GM12801 (cell line): ENCODE data around the gene TTLL7.

Source experiments
- TF ChIP-seq, protein P1 (sequence below): IDR thresholded peaks from one replicate; pipeline ENCODE4 v1.5.1; 2011; ENCODE audit warnings: control low read depth; ENCODE audit not compliant: insufficient read length; ENCODE audit errors: extremely low read depth

Gene TTLL7

GRCh38 chr1:83818916-83819315 is 180.0 kb downstream of the TTLL7 start:
- TF ChIP-seq, protein P1, sequence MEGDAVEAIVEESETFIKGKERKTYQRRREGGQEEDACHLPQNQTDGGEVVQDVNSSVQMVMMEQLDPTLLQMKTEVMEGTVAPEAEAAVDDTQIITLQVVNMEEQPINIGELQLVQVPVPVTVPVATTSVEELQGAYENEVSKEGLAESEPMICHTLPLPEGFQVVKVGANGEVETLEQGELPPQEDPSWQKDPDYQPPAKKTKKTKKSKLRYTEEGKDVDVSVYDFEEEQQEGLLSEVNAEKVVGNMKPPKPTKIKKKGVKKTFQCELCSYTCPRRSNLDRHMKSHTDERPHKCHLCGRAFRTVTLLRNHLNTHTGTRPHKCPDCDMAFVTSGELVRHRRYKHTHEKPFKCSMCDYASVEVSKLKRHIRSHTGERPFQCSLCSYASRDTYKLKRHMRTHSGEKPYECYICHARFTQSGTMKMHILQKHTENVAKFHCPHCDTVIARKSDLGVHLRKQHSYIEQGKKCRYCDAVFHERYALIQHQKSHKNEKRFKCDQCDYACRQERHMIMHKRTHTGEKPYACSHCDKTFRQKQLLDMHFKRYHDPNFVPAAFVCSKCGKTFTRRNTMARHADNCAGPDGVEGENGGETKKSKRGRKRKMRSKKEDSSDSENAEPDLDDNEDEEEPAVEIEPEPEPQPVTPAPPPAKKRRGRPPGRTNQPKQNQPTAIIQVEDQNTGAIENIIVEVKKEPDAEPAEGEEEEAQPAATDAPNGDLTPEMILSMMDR = no peak

DNA sequence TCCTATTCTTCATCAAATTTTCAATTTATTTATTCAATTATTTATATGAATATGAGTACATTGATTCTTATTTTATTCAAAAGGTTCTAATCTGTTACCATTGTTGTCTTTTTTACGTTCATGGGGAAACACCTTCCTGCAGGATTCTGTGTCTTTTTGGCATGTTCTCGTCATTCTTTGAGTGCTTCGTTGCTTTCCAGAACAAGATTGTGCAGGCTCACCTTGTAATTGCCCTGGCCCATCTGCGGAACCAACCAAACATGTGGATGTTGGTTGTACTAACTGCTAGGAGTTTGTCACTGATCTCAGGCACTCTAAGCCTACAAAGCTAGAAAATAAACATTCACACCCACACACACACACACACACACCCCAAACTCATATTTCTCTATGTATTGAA is 182.1 kb downstream of the TTLL7 start:
- TF ChIP-seq, protein P1 = no peak

- TF ChIP-seq, protein P1 = no peak
These were observed 183.6 kb downstream of the TTLL7 start for GRCh38 chr1:83815330-83815729.
